Astrocyte (in vitro differentiated cells and primary cell): ENCODE data around the gene CPE. TPM values are rescaled to one million over a fixed set of nuclear protein-coding genes. Genes with fewer than 3 reads are reported as not detected.

Experiments used
- DNase-seq: peaks from one replicate; pipeline ENCODE4 v3.0.0-alpha.2; 2010; ENCODE audit warnings: low read depth
- FAIRE-seq: peaks from 2 replicates; lab custom pipeline; 2011; peaks lifted over from hg19 to GRCh38; lab: Jason Lieb, UNC
- H2AFZ ChIP-seq: 2 replicates; pipeline ENCODE4 v1.6.0; 2012; ENCODE audit warnings: low read depth, low read length, inconsistent platforms
- H3K27ac ChIP-seq: 2 replicates; pipeline ENCODE4 v1.5.1; 2011; ENCODE audit warnings: low read depth, low read length, inconsistent platforms
- H3K27me3 ChIP-seq: 2 replicates; pipeline ENCODE4 v1.6.0; 2011; ENCODE audit warnings: low read length, inconsistent platforms; ENCODE audit not compliant: insufficient read depth
- H3K36me3 ChIP-seq: 2 replicates; pipeline ENCODE4 v1.5.1; 2011; ENCODE audit warnings: low read length, inconsistent platforms; ENCODE audit not compliant: insufficient read depth
- H3K4me1 ChIP-seq: 2 replicates; pipeline ENCODE4 v1.5.1; 2011; ENCODE audit warnings: low read length, inconsistent platforms; ENCODE audit not compliant: insufficient read depth
- H3K4me2 ChIP-seq: 2 replicates; pipeline ENCODE4 v1.6.0; 2012; ENCODE audit warnings: low read length, inconsistent platforms
- H3K4me3 ChIP-seq: 2 replicates; pipeline ENCODE4 v1.5.1; 2011; ENCODE audit warnings: low read depth, mild to moderate bottlenecking, low read length, inconsistent platforms; ENCODE audit not compliant: insufficient read depth
- H3K79me2 ChIP-seq: 2 replicates; pipeline ENCODE4 v1.6.0; 2012; ENCODE audit warnings: mild to moderate bottlenecking, low read length, inconsistent platforms; ENCODE audit not compliant: insufficient read depth
- H3K9ac ChIP-seq: 2 replicates; pipeline ENCODE4 v1.6.0; 2012; ENCODE audit warnings: mild to moderate bottlenecking, low read length, inconsistent platforms
- H3K9me3 ChIP-seq: 2 replicates; pipeline ENCODE4 v1.5.1; 2012; ENCODE audit warnings: low read depth, mild to moderate bottlenecking, low read length, inconsistent platforms; ENCODE audit not compliant: insufficient read depth
- H4K20me1 ChIP-seq: 2 replicates; pipeline ENCODE4 v1.6.0; 2012; ENCODE audit warnings: low read length, inconsistent platforms; ENCODE audit not compliant: insufficient read depth
- H3K27ac Mint-ChIP-seq: one replicate; pipeline ENCODE4 v1.8.0; 2021; ENCODE audit warnings: mild to moderate bottlenecking, mixed read lengths; ENCODE audit not compliant: unreplicated experiment
- H3K27me3 Mint-ChIP-seq: one replicate; pipeline ENCODE4 v1.8.0; 2021; ENCODE audit warnings: low read depth, mixed read lengths; ENCODE audit not compliant: unreplicated experiment
- H3K36me3 Mint-ChIP-seq: one replicate; pipeline ENCODE4 v1.8.0; 2021; ENCODE audit warnings: low read depth, mixed read lengths; ENCODE audit not compliant: unreplicated experiment
- H3K4me1 Mint-ChIP-seq: one replicate; pipeline ENCODE4 v1.8.0; 2021; ENCODE audit warnings: low read depth, mixed read lengths; ENCODE audit not compliant: unreplicated experiment
- H3K4me3 Mint-ChIP-seq: one replicate; pipeline ENCODE4 v1.8.0; 2021; ENCODE audit warnings: mild to moderate bottlenecking, moderate library complexity, mixed read lengths; ENCODE audit not compliant: unreplicated experiment
- H3K9me3 Mint-ChIP-seq: one replicate; pipeline ENCODE4 v1.8.0; 2021; ENCODE audit warnings: mild to moderate bottlenecking, mixed read lengths; ENCODE audit not compliant: unreplicated experiment
- EZH2 ChIP-seq: IDR thresholded peaks from 2 replicates; pipeline ENCODE4 v1.6.1; 2012; ENCODE audit warnings: mild to moderate bottlenecking, low read length, inconsistent platforms; ENCODE audit not compliant: insufficient read depth
- total RNA-seq: library from RNA; stranded (reverse); gene quantifications from 2 replicates; pipeline ENCODE4 v1.2.1, GENCODE V29; 2021
- TF ChIP-seq, protein P1 (sequence below): IDR thresholded peaks from 2 replicates; pipeline ENCODE4 v1.5.1; 2011; ENCODE audit warnings: low read depth, mild to moderate bottlenecking, inconsistent platforms, low read length, moderate library complexity; ENCODE audit not compliant: insufficient read depth

CPE gene
- total RNA-seq, 1 donor from 2014 or later: 380 TPM

DNA sequence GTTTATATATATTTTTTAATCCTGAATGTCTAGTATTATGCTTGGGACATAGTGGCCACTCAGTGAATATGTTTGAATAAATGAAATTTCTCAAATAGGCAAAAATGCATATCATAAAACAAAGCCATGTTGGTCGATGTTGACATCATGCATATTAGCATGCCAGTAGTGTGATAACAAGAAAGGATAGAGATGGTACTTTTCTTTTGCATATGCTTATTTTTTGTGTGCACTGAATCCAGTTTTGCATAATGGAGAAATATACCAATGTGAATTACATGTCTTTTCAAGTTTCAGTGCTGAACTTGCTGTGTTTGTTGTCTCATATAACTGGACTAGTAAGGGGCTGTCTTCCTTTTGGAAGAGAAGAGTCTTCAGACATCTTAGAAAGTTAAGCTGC, 7.5 kb downstream of the CPE start:
- no peaks in the 10 kb centered on the region for H3K36me3 ChIP-seq
- H3K9ac ChIP-seq: no peak overlapping the region
- TF ChIP-seq, protein P1, sequence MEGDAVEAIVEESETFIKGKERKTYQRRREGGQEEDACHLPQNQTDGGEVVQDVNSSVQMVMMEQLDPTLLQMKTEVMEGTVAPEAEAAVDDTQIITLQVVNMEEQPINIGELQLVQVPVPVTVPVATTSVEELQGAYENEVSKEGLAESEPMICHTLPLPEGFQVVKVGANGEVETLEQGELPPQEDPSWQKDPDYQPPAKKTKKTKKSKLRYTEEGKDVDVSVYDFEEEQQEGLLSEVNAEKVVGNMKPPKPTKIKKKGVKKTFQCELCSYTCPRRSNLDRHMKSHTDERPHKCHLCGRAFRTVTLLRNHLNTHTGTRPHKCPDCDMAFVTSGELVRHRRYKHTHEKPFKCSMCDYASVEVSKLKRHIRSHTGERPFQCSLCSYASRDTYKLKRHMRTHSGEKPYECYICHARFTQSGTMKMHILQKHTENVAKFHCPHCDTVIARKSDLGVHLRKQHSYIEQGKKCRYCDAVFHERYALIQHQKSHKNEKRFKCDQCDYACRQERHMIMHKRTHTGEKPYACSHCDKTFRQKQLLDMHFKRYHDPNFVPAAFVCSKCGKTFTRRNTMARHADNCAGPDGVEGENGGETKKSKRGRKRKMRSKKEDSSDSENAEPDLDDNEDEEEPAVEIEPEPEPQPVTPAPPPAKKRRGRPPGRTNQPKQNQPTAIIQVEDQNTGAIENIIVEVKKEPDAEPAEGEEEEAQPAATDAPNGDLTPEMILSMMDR: no peak
- no peak for TF ChIP-seq EZH2
- H3K9me3 ChIP-seq: no peaks in the 10 kb centered on the region
- no peaks in the 10 kb centered on the region for H4K20me1 ChIP-seq
- no peak overlapping the region for H3K4me3 Mint-ChIP-seq
- no peak overlapping the region for H3K4me2 ChIP-seq
- H3K27me3 Mint-ChIP-seq: no peaks in the 10 kb centered on the region
- H2AFZ ChIP-seq: no peak overlapping the region
- no peak overlapping the region for H3K27ac ChIP-seq
- no peaks in the 10 kb centered on the region for H3K9me3 Mint-ChIP-seq
- H3K4me1 Mint-ChIP-seq: peaks cover 33% of the 10 kb centered on the region
- H3K4me3 ChIP-seq: no peak overlapping the region
- no peak overlapping the region for H3K27ac Mint-ChIP-seq
- H3K27me3 ChIP-seq: no peaks in the 10 kb centered on the region
- no peaks in the 10 kb centered on the region for H3K4me1 ChIP-seq
- H3K36me3 Mint-ChIP-seq: no peaks in the 10 kb centered on the region
- DNase-seq: no peak
- H3K79me2 ChIP-seq: no peaks in the 10 kb centered on the region
- FAIRE-seq: no peak

DNA sequence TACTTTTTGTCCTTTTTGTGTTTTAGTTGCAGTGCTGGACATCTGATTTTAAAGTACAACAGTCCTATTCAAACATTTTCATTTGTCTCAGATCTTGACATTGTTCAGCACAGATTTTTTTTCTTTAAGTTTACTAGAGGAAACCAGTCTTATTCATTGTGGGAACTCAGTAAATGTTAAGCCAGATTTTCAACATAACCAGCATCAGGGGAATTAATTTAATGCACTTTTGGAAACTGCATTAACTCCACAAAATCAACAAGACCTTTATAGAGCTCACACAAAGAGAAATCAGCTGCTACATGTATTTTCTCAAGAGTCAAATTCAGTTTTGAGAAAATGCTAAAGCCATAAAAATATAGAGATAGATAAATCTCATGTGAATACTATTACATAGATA, 9.9 kb downstream of the CPE start:
- H3K36me3 Mint-ChIP-seq: no peaks in the 10 kb centered on the region
- no peaks in the 10 kb centered on the region for H3K9me3 Mint-ChIP-seq
- Histone ChIP-seq H3K4me2 (no peak overlapping the region), H3K4me1 (peaks cover 3% of the 10 kb centered on the region), H4K20me1 (no peaks in the 10 kb centered on the region), H3K9ac (no peak overlapping the region), H3K27ac (no peak overlapping the region), H3K4me3 (no peak overlapping the region), H3K27me3 (no peaks in the 10 kb centered on the region), H3K79me2 (no peaks in the 10 kb centered on the region), H3K9me3 (no peaks in the 10 kb centered on the region), H2AFZ (no peak overlapping the region), H3K36me3 (no peaks in the 10 kb centered on the region)
- TF ChIP-seq, protein P1: no peak
- FAIRE-seq (no peak), DNase-seq (no peak)
- no peaks in the 10 kb centered on the region for H3K27me3 Mint-ChIP-seq
- no peak overlapping the region for H3K4me3 Mint-ChIP-seq
- H3K4me1 Mint-ChIP-seq: peaks cover 21% of the 10 kb centered on the region
- H3K27ac Mint-ChIP-seq: no peak overlapping the region

DNA sequence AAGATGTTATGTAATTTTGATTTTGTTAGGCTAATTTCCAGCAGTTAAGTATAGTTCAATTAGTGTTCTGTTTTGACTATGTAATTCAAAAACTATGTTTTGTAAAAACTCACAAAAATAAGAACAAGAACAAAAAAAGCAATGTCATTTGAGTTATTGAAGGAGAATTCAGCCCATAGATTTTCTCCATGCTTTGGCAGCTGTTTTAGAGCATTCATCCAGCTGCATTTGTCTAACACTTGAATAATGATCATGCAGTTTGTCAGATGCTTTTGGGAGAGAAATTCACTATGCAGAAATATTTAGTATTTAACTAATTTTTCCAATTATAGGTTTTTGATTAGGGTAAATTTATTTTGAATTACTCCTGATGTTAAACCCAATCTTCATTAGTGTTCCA, 14.2 kb downstream of the CPE start:
- H3K27me3 Mint-ChIP-seq: no peaks in the 10 kb centered on the region
- Histone ChIP-seq H3K4me1 (peaks cover 8% of the 10 kb centered on the region), H2AFZ (no peak overlapping the region), H3K27me3 (no peaks in the 10 kb centered on the region), H3K4me3 (no peak overlapping the region), H3K9ac (no peak overlapping the region), H4K20me1 (no peaks in the 10 kb centered on the region), H3K36me3 (no peaks in the 10 kb centered on the region), H3K27ac (no peak overlapping the region), H3K4me2 (no peak overlapping the region), H3K9me3 (no peaks in the 10 kb centered on the region), H3K79me2 (no peaks in the 10 kb centered on the region)
- H3K9me3 Mint-ChIP-seq: no peaks in the 10 kb centered on the region
- H3K4me3 Mint-ChIP-seq: no peak overlapping the region
- TF ChIP-seq, protein P1: no peak
- no peak for TF ChIP-seq EZH2
- H3K36me3 Mint-ChIP-seq: peaks cover 3% of the 10 kb centered on the region
- DNase-seq: no peak
- no peak overlapping the region for H3K27ac Mint-ChIP-seq
- FAIRE-seq: no peak
- peaks cover 16% of the 10 kb centered on the region for H3K4me1 Mint-ChIP-seq
